ENCODE measurements around the gene NTM.

Gene NTM

GRCh38 chr11:132137289-132137980 is 767.0 kb downstream of the NTM start:
- in situ Hi-C loops (cut with HindIII; ENCODE audit: low sequenced_read_pairs) = no loop called here

- in situ Hi-C loops (cut with HindIII; ENCODE audit: low sequenced_read_pairs) = no loop called here
Measured at GRCh38 chr11:132137981-132138313, 767.5 kb downstream of the NTM start.

DNA sequence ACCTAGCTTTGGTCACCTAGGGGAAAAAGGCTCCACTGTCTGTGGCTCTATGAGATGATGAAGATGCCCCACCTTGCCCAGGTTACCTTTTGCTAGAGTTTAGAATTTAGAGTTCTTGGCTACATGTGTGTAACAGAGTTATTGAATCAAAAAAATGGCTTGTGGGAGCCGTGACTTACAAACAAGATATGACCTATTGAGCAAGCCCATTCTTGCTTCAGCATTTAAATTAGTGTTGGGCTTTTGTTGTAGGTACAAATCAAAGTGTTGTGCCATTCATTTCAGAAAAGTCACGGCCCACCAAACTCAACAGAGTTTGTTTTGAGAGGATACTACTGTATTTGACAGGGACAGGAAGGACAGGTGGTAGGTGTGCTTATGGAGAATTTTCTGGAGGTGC is 768.8 kb downstream of the NTM start:
- in situ Hi-C loops (cut with HindIII; ENCODE audit: low sequenced_read_pairs) = no loop called here

- in situ Hi-C loops (cut with HindIII; ENCODE audit: low sequenced_read_pairs) = no loop called here
Measured at GRCh38 chr11:132140056-132140455, 769.6 kb downstream of the NTM start.

DNA sequence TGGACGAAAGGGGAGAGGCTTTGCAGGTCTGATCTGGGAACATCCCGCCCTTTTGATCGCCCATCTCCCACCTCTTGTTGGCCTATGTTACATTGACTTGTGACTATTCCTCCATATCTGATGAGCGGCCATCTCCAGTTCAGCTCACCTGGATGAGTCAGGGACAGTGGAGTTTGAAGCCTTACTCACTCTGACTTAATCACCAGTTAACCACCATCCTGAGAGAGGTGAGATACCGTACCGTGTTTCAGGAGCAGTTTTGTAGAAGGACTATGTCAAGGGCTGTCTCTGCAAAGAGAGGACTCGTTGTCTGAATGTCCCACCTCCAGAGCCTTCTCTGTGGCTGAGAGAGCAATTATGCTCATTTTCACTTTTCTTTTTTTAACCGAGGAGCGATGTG is 771.7 kb downstream of the NTM start:
- in situ Hi-C loops (cut with HindIII; ENCODE audit: low sequenced_read_pairs) = no loop called here

- in situ Hi-C loops (cut with HindIII; ENCODE audit: low sequenced_read_pairs) = no loop called here
Measured at GRCh38 chr11:132142554-132142953, 772.1 kb downstream of the NTM start.

GRCh38 chr11:132147464-132147863 is 777.0 kb downstream of the NTM start:
- in situ Hi-C loops (cut with HindIII; ENCODE audit: low sequenced_read_pairs) = no loop called here

GRCh38 chr11:132154781-132155180 is 784.4 kb downstream of the NTM start:
- in situ Hi-C loops (cut with HindIII; ENCODE audit: low sequenced_read_pairs) = no loop called here

DNA sequence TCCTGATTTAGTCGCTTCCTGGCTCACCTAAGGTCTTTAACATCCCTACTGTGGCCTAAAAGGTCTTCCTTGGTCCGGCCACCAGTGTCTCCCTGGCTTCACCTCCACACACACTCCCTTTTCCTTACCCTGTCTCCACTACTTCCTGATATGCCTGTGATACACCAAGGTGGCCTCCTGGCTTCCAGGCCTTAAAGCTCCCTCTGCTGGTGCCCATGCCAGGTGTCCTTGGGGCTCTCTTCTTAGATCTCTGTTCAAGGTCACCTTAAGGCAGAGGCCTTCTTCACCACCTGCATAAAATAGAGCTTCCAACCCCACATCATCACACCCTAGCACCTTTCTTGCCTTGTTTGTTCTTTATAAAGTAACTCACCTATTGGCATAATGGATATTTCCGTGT is 787.7 kb downstream of the NTM start:
- in situ Hi-C loops (cut with HindIII; ENCODE audit: low sequenced_read_pairs) = no loop called here

GRCh38 chr11:132158696-132159095 is 788.3 kb downstream of the NTM start:
- in situ Hi-C loops (cut with HindIII; ENCODE audit: low sequenced_read_pairs) = no loop called here

- in situ Hi-C loops (cut with HindIII; ENCODE audit: low sequenced_read_pairs) = no loop called here
Measured at GRCh38 chr11:132161403-132162078, 791.1 kb downstream of the NTM start.

GRCh38 chr11:132168344-132168981 is 798.0 kb downstream of the NTM start:
- in situ Hi-C loops (cut with HindIII; ENCODE audit: low sequenced_read_pairs) = no loop called here

GRCh38 chr11:132171031-132171430 is 800.6 kb downstream of the NTM start:
- in situ Hi-C loops (cut with HindIII; ENCODE audit: low sequenced_read_pairs) = no loop called here

GRCh38 chr11:132174362-132175255 is 804.2 kb downstream of the NTM start:
- in situ Hi-C loops (cut with HindIII; ENCODE audit: low sequenced_read_pairs) = no loop called here

GRCh38 chr11:132177106-132177505 is 806.7 kb downstream of the NTM start:
- in situ Hi-C loops (cut with HindIII; ENCODE audit: low sequenced_read_pairs) = no loop called here

DNA sequence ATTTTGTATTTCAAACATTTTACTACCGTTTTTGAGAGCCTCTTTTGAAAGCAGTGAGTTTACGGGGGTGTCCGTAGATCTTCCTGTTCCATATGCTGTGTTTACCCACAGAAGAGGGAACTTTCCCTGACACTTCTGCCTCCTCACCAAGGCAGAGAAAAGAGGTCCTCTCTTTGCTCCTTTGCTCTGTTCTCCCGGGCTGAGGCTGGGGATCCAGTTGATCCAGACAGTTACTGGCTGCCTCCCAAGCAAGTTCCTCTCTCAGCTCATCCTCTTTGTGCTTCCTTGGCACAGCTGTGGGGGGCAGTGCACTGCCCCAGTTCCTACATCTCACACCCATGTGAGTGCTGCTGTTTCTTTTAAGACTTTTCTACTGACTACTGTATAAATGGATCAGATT is 813.7 kb downstream of the NTM start:
- in situ Hi-C loops (cut with HindIII; ENCODE audit: low sequenced_read_pairs) = no loop called here

DNA sequence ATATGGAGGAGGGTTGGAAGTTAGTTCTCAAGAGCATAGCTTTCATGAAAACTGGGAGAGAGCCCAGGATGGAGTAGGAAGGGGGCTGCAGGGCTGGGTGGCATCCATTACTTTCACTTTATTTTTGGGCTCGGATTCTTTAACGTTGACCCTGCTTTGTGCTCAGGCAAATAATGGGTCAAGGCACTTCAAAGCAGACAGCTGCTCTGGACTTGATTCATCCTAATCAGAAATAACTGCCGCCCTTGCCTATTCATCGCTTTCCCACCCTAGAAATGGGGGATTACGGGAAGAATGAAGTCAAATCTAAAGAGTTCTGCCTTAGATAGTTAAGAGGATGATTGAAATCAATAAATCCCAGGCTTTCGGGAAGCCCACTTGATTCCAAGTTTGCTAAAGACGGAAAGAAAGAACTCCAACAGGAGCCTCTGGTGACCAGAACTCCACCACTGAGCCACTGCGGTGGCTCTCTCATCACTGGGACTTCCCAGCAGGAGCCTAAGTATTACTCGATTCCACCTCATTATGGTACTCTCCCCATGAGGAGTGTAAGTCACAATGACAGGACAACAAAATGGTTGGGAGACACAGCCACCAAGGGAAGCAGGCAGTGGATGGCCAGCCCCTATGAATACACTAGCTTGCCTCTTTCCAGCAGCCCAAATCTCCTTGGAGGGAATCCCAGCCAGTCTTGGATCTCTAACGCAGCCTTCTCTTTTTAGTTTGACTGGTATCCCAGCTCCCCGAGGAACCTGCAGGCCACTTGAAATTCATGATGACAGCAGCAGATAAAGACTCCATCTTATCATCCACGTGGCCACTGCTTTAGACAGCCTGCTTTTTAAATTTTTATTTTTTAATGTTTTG is 815.5 kb downstream of the NTM start:
- in situ Hi-C loops (cut with HindIII; ENCODE audit: low sequenced_read_pairs) = no loop called here

GRCh38 chr11:132186699-132187098 is 816.3 kb downstream of the NTM start:
- in situ Hi-C loops (cut with HindIII; ENCODE audit: low sequenced_read_pairs) = no loop called here

DNA sequence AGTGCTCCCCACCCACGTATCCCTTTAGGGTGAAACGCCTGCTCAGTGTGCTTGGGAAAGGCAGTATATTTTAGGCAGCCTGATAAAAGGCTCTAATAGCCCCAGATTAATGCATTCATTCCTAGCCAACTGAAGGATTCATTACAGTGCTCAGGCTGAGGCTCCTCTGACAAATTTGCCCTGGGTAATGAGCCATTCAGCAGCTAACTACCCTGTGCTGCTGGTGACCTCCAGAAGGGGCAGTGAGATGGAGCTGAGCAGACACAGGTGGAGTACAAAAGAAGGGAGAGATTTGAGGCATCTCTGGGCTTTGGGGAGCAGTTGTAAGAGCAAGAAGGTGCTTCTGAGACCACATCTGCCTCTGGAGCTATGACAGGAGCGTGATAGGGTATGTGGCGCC is 817.0 kb downstream of the NTM start:
- in situ Hi-C loops (cut with HindIII; ENCODE audit: low sequenced_read_pairs) = no loop called here

DNA sequence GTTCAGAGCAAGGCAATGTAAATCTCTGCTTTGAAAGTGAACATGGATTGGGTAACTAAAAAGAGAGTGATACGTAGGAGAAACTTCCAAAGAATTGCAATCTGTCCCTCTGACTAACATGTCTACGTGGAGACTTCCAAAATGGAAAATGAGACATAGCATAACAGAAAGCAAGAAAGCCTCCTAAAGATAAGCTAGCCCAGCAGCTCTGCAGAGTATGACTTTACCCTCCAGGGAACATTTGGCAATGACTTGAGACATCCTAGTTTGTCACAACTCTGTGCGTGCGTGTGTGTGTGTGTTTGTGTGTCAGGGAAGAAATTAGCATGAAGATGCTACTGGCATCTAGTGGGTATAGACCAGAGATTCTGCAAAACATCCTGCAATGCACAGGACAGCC is 817.4 kb downstream of the NTM start:
- in situ Hi-C loops (cut with HindIII; ENCODE audit: low sequenced_read_pairs) = no loop called here
